Liver (tissue), 9 donors: ENCODE measurements around the gene UBE2S. TPM values are rescaled to one million over a fixed set of nuclear protein-coding genes. Genes with fewer than 3 reads are reported as not detected.

Experiments used
- DNase-seq: peaks from one replicate; pipeline ENCODE4 v3.0.0-alpha.2; 2017; ENCODE audit warnings: low spot score
- H3K27ac ChIP-seq, 2 donors: one replicate each; pipeline ENCODE4 v1.7.0; 2013; ENCODE audit warnings: inconsistent platforms in 2 of 2, low read length in 2 of 2, control low read depth in 1 of 2, low read depth in 1 of 2, mild to moderate bottlenecking in 1 of 2
- H3K27me3 ChIP-seq, 4 donors: one replicate each; pipeline versions ENCODE4 v1.6.1 to v1.7.0; 2013; ENCODE audit warnings: low read length in 3 of 4, inconsistent platforms in 1 of 4, mild to moderate bottlenecking in 1 of 4, moderate library complexity in 1 of 4; ENCODE audit not compliant: control insufficient read depth in 4 of 4, insufficient read depth in 4 of 4
- H3K36me3 ChIP-seq, 4 donors: one replicate each; pipeline versions ENCODE4 v1.6.1 to v1.7.0; 2013; ENCODE audit warnings: low read length in 3 of 4, mild to moderate bottlenecking in 3 of 4, low read depth in 1 of 4, moderate library complexity in 1 of 4; ENCODE audit not compliant: control insufficient read depth in 4 of 4, insufficient read depth in 3 of 4
- H3K4me1 ChIP-seq, 4 donors: one replicate each; pipeline versions ENCODE4 v1.6.1 to v1.7.0; 2013; ENCODE audit warnings: low read length in 3 of 4, mild to moderate bottlenecking in 3 of 4, moderate library complexity in 1 of 4; ENCODE audit not compliant: control insufficient read depth in 4 of 4, insufficient read depth in 4 of 4
- H3K4me3 ChIP-seq, 3 donors: one replicate each; pipeline versions ENCODE4 v1.6.1 to v1.7.0; 2013; ENCODE audit warnings: low read length in 3 of 3, control low read depth in 1 of 3, low read depth in 1 of 3, mild to moderate bottlenecking in 1 of 3
- H3K9ac ChIP-seq, 2 donors: one replicate each; pipeline ENCODE4 v1.7.0; 2013; ENCODE audit warnings: low read length in 2 of 2, mild to moderate bottlenecking in 2 of 2, moderate library complexity in 2 of 2, control low read depth in 1 of 2, low read depth in 1 of 2
- H3K9me3 ChIP-seq, 4 donors: one replicate each; pipeline versions ENCODE4 v1.6.1 to v1.7.0; 2013; ENCODE audit warnings: low read length in 3 of 4; ENCODE audit not compliant: control insufficient read depth in 4 of 4
- EGR1 ChIP-seq, 2 donors: IDR thresholded peaks; 2 replicates each; pipeline ENCODE4 v1.6.1; 2016 to 2018; ENCODE audit warnings: antibody characterized with exemption in 2 of 2, low read depth in 2 of 2
- FOXA1 ChIP-seq: IDR thresholded peaks from 2 replicates; pipeline ENCODE4 v1.6.1; 2016; ENCODE audit warnings: antibody characterized with exemption
- FOXA2 ChIP-seq: IDR thresholded peaks from 2 replicates; pipeline ENCODE4 v1.6.1; 2016; ENCODE audit warnings: antibody characterized with exemption
- GABPA ChIP-seq, 2 donors: IDR thresholded peaks in 1 of 2; conservative IDR thresholded peaks in 1 of 2; 2 replicates each; pipeline ENCODE4 v1.6.1; 2016; ENCODE audit warnings: antibody characterized with exemption in 2 of 2, mild to moderate bottlenecking in 1 of 2, moderate library complexity in 1 of 2
- HNF4A ChIP-seq, 2 donors: conservative IDR thresholded peaks; 2 replicates each; pipeline ENCODE4 v1.6.1; 2016; ENCODE audit warnings: antibody characterized with exemption in 2 of 2, mild to moderate bottlenecking in 2 of 2
- HNF4G ChIP-seq: IDR thresholded peaks from 2 replicates; pipeline ENCODE4 v1.6.1; 2016; ENCODE audit warnings: antibody characterized with exemption
- JUND ChIP-seq, 2 donors: IDR thresholded peaks; 2 replicates each; pipeline ENCODE4 v1.6.1; 2016; ENCODE audit warnings: antibody characterized with exemption in 2 of 2
- RXRA ChIP-seq, 2 donors: IDR thresholded peaks; 2 replicates each; pipeline ENCODE4 v1.6.1; 2017 to 2018; ENCODE audit warnings: antibody characterized with exemption in 2 of 2, mild to moderate bottlenecking in 1 of 2
- SP1 ChIP-seq: IDR thresholded peaks from 2 replicates; pipeline ENCODE4 v1.6.1; 2018; ENCODE audit warnings: antibody characterized with exemption, mild to moderate bottlenecking
- YY1 ChIP-seq: IDR thresholded peaks from 2 replicates; pipeline ENCODE4 v1.6.1; 2016; ENCODE audit warnings: antibody characterized with exemption, mild to moderate bottlenecking
- whole genome bisulfite sequencing: extraction: QIAGEN DNeasy Blood & Tissue Kit; methylation state at CpG from one replicate; pipeline ENCODE4 v1.1.7; 2013; 5-methylcytosine and 5-hydroxymethylcytosine counted together
- polyA plus RNA-seq, 2 donors: library from polyadenylated mRNA; stranded (reverse) in 1 of 2; unstranded in 1 of 2; fragments of 200-250 nt in 1 of 2; fragments of >200 nt in 1 of 2; fragmentation: Nextera tagmentation in 1 of 2; extraction: Ambion mirVana in 1 of 2; gene quantifications; one replicate each; pipeline versions ENCODE4 v1.2.1 to v1.2.3, GENCODE V29; 2013 to 2015
- total RNA-seq, 2 donors: library from RNA; depleted of rRNA; stranded (reverse); fragments of >200 nt; gene quantifications; one replicate each; pipeline ENCODE4 v1.2.3, GENCODE V29; 2014
- TF ChIP-seq, protein P1 (sequence below): IDR thresholded peaks from 2 replicates; pipeline ENCODE4 v1.6.1; 2016; ENCODE audit warnings: antibody characterized with exemption
- TF ChIP-seq, protein P2 (sequence below): IDR thresholded peaks from 2 replicates; pipeline ENCODE4 v1.6.1; 2016; ENCODE audit warnings: antibody characterized with exemption, mild to moderate bottlenecking
- donor health status: healthy.
- donor health status: healthy.
- donor health status: healthy.
- donor health status: healthy.
- donor health status: healthy.

The UBE2S gene
- total and polyA plus RNA-seq, 4 donors, result 5.2 to 95.2 (median 6.8) TPM

GRCh38 chr19:55391702-55392615 lies 15.6 kb downstream of the UBE2S start:
- H3K9me3 ChIP-seq, result no peaks in the 10 kb centered on the region
- no peak overlapping the region for H3K27ac ChIP-seq
- H3K4me3 ChIP-seq, result no peak overlapping the region
- no peak for DNase-seq
- H3K36me3 ChIP-seq, result peaks cover 10 to 30% (median 18%) of the 10 kb centered on the region in 4 donors
- H3K27me3 ChIP-seq, result no peaks in the 10 kb centered on the region
- 85% methylated on average over 18 of the region's 18 CpGs for WGBS
- H3K4me1 ChIP-seq, result peaks cover 4 to 18% (median 13%) of the 10 kb centered on the region in 4 donors
- H3K9ac ChIP-seq, result no peak overlapping the region
- TF ChIP-seq SP1 (no peak), YY1 (no peak), HNF4A (conservative IDR thresholded peaks at IDR 0.05) (no peak), GABPA (IDR thresholded peaks at IDR 0.05 in 1 of 2, conservative IDR thresholded peaks at IDR 0.05 in 1 of 2) (no peak), RXRA (IDR thresholded peaks at IDR 0.05) (no peak), EGR1 (IDR thresholded peaks at IDR 0.05; ENCODE audit: low read depth in 2 of 2) (no peak), JUND (IDR thresholded peaks at IDR 0.05) (no peak)

DNA sequence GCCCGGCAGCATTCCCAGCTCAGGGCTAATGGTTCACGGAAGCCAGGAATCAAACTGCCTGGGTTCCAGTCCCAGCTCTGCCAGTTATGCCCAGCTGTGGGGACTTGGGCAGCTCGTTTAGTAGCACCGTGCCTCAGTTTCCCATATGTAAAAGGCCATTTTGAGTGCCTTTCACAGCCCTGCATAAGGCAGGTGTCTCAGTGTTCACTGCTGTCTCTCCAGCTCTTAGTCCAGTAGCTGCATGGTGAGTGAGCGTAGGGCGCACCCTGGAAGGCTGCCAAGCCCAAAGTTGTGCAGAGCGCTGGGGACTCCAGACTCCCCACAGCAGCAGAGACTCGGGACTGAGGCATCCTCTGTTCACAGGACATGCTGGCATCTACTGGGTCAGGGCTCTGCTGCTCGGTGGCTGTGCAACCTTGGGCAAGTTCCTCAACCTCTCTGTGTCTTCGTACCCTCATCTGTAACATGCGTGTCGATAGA lies 16.4 kb downstream of the UBE2S start:
- TF ChIP-seq RXRA (IDR thresholded peaks at IDR 0.05) (no peak), FOXA1 (no peak), GABPA (IDR thresholded peaks at IDR 0.05 in 1 of 2, conservative IDR thresholded peaks at IDR 0.05 in 1 of 2) (no peak), FOXA2 (no peak), SP1 (no peak), HNF4G (no peak), EGR1 (IDR thresholded peaks at IDR 0.05; ENCODE audit: low read depth in 2 of 2) (no peak)
- TF ChIP-seq, protein P1, sequence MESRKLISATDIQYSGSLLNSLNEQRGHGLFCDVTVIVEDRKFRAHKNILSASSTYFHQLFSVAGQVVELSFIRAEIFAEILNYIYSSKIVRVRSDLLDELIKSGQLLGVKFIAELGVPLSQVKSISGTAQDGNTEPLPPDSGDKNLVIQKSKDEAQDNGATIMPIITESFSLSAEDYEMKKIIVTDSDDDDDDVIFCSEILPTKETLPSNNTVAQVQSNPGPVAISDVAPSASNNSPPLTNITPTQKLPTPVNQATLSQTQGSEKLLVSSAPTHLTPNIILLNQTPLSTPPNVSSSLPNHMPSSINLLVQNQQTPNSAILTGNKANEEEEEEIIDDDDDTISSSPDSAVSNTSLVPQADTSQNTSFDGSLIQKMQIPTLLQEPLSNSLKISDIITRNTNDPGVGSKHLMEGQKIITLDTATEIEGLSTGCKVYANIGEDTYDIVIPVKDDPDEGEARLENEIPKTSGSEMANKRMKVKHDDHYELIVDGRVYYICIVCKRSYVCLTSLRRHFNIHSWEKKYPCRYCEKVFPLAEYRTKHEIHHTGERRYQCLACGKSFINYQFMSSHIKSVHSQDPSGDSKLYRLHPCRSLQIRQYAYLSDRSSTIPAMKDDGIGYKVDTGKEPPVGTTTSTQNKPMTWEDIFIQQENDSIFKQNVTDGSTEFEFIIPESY, result no peak
- TF ChIP-seq, protein P2, sequence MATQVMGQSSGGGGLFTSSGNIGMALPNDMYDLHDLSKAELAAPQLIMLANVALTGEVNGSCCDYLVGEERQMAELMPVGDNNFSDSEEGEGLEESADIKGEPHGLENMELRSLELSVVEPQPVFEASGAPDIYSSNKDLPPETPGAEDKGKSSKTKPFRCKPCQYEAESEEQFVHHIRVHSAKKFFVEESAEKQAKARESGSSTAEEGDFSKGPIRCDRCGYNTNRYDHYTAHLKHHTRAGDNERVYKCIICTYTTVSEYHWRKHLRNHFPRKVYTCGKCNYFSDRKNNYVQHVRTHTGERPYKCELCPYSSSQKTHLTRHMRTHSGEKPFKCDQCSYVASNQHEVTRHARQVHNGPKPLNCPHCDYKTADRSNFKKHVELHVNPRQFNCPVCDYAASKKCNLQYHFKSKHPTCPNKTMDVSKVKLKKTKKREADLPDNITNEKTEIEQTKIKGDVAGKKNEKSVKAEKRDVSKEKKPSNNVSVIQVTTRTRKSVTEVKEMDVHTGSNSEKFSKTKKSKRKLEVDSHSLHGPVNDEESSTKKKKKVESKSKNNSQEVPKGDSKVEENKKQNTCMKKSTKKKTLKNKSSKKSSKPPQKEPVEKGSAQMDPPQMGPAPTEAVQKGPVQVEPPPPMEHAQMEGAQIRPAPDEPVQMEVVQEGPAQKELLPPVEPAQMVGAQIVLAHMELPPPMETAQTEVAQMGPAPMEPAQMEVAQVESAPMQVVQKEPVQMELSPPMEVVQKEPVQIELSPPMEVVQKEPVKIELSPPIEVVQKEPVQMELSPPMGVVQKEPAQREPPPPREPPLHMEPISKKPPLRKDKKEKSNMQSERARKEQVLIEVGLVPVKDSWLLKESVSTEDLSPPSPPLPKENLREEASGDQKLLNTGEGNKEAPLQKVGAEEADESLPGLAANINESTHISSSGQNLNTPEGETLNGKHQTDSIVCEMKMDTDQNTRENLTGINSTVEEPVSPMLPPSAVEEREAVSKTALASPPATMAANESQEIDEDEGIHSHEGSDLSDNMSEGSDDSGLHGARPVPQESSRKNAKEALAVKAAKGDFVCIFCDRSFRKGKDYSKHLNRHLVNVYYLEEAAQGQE, result no peak
- H3K9me3 ChIP-seq, result no peaks in the 10 kb centered on the region
- DNase-seq, result no peak
- H3K9ac ChIP-seq, result no peak overlapping the region
- peaks cover 4 to 23% (median 18%) of the 10 kb centered on the region in 4 donors for H3K4me1 ChIP-seq
- H3K27me3 ChIP-seq, result no peaks in the 10 kb centered on the region
- no peak overlapping the region for H3K27ac ChIP-seq
- 91% methylated on average over 12 of the region's 12 CpGs for WGBS
- H3K36me3 ChIP-seq, result peaks cover 10 to 30% (median 18%) of the 10 kb centered on the region in 4 donors
- no peak overlapping the region for H3K4me3 ChIP-seq
